DOHH2 (cell line): Measurements from ENCODE around the gene KRTAP10-1.

ENCODE experiments used
- H3F3A ChIP-seq: fragments of 200-600 bp; sonication (generic), shearing (Covaris generic); 2 replicates; pipeline ENCODE4 v1.6.0; 2016; ENCODE audit warnings: antibody characterized with exemption, mild to moderate bottlenecking; ENCODE audit not compliant: control insufficient read depth, insufficient read depth
- H3K27ac ChIP-seq: fragments of 200-600 bp; sonication (generic); 2 replicates; pipeline ENCODE4 v1.5.1; 2014; ENCODE audit warnings: low read depth, mild to moderate bottlenecking, low read length, moderate library complexity
- H3K27me3 ChIP-seq: fragments of 200-600 bp; sonication (generic); 2 replicates; pipeline ENCODE4 v1.6.1; 2014; ENCODE audit warnings: mild to moderate bottlenecking, low read length, mixed read lengths; ENCODE audit not compliant: control insufficient read depth
- H3K36me3 ChIP-seq: fragments of 200-600 bp; sonication (generic); 2 replicates; pipeline ENCODE4 v1.6.1; 2014; ENCODE audit warnings: mild to moderate bottlenecking, low read length, moderate library complexity, mixed read lengths; ENCODE audit not compliant: control insufficient read depth
- H3K4me1 ChIP-seq: fragments of 200-600 bp; sonication (generic); 2 replicates; pipeline ENCODE4 v1.6.1; 2014; ENCODE audit warnings: mild to moderate bottlenecking, low read length, mixed read lengths; ENCODE audit not compliant: control insufficient read depth
- H3K4me2 ChIP-seq: fragments of 200-600 bp; sonication (generic); 2 replicates; pipeline ENCODE4 v1.6.0; 2014; ENCODE audit warnings: mild to moderate bottlenecking, low read length, moderate library complexity
- H3K4me3 ChIP-seq: fragments of 200-600 bp; sonication (generic); 2 replicates; pipeline ENCODE4 v1.5.1; 2014; ENCODE audit warnings: mild to moderate bottlenecking, low read length, mixed read lengths
- H3K79me2 ChIP-seq: fragments of 200-600 bp; sonication (generic); 2 replicates; pipeline ENCODE4 v1.6.1; 2014; ENCODE audit warnings: mild to moderate bottlenecking, low read length, mixed read lengths; ENCODE audit not compliant: control insufficient read depth
- H3K9me2 ChIP-seq: fragments of 200-600 bp; sonication (generic); replicated peaks from 2 replicates; pipeline ENCODE4 v1.6.1; 2014; ENCODE audit warnings: mild to moderate bottlenecking, low read length, mixed read lengths; ENCODE audit not compliant: control insufficient read depth
- H3K9me3 ChIP-seq: fragments of 200-600 bp; sonication (generic); 2 replicates; pipeline ENCODE4 v1.6.1; 2014; ENCODE audit warnings: antibody characterized with exemption, low read length, mixed read lengths; ENCODE audit not compliant: control insufficient read depth, insufficient read depth
- H4K20me1 ChIP-seq: fragments of 200-600 bp; sonication (generic); 2 replicates; pipeline ENCODE4 v1.6.0; 2014; ENCODE audit warnings: low read depth, mild to moderate bottlenecking, antibody characterized with exemption, low read length, moderate library complexity; ENCODE audit not compliant: control insufficient read depth, insufficient read depth
- EZH2phosphoT487 ChIP-seq: fragments of 200-600 bp; sonication (generic); IDR thresholded peaks from 2 replicates; pipeline ENCODE4 v1.6.1; 2017; ENCODE audit warnings: borderline replicate concordance, mild to moderate bottlenecking, antibody characterized with exemption, low read length, moderate library complexity, mixed read lengths
- TF ChIP-seq, protein P1 (sequence below): fragments of 200-600 bp; sonication (generic); IDR thresholded peaks from one replicate; pipeline ENCODE4 v1.5.1; 2014; ENCODE audit warnings: antibody characterized with exemption, mild to moderate bottlenecking, low read depth, low read length; ENCODE audit not compliant: poor library complexity, severe bottlenecking

KRTAP10-1 gene

DNA sequence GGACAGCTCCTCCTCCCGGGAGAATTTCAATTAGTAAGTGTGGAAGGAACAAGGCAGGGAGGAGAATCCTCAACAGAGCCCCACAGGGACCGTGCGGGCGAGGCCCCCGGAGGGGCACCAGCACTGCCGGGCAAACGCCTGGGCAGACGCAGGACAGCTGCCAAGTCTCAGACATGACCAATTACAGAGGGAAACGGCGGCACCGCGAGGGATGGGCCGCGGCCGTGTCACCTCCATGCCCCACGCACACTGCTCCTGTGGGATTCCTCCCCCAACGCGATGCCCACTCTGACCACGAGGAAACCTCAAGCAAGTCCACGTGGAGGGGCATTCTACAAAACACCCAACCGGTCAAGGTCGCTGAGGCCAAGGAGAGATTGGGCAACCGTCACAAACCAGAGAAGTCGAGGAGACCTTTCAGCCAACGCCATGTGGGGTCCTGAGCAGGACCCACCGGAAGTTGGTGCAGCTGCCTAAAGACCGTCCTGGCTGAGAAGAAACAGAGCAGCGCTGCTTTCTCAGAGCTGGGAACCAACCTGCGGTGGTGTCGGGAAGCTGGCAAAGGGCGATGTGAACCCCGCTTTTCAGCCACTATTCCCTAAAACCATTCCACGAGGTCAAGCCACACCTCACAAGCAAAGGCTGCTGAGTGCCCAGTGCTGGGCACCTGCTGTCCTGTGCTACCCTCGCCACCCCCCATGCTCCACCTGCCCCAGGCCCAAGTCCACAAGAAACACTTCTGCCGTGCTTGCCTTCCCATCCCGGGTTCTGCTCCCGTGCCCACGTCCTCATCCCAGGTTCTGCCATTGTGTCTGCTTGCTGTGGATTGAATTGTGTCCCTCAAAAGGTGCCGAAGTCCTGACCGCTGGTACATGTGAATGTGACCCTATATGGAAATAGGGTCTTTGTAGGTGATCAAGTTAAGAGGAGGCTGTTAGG lies 32.1 kb upstream of the KRTAP10-1 start:
- H3K9me3 ChIP-seq, result no peaks in the 10 kb centered on the region
- H3K4me1 ChIP-seq, result no peaks in the 10 kb centered on the region
- H3K79me2 ChIP-seq, result no peaks in the 10 kb centered on the region
- H3K9me2 ChIP-seq, result no peaks in the 10 kb centered on the region
- H3F3A ChIP-seq, result no peaks in the 10 kb centered on the region
- no peak for TF ChIP-seq EZH2phosphoT487
- TF ChIP-seq, protein P1, sequence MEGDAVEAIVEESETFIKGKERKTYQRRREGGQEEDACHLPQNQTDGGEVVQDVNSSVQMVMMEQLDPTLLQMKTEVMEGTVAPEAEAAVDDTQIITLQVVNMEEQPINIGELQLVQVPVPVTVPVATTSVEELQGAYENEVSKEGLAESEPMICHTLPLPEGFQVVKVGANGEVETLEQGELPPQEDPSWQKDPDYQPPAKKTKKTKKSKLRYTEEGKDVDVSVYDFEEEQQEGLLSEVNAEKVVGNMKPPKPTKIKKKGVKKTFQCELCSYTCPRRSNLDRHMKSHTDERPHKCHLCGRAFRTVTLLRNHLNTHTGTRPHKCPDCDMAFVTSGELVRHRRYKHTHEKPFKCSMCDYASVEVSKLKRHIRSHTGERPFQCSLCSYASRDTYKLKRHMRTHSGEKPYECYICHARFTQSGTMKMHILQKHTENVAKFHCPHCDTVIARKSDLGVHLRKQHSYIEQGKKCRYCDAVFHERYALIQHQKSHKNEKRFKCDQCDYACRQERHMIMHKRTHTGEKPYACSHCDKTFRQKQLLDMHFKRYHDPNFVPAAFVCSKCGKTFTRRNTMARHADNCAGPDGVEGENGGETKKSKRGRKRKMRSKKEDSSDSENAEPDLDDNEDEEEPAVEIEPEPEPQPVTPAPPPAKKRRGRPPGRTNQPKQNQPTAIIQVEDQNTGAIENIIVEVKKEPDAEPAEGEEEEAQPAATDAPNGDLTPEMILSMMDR, result no peak
- H3K36me3 ChIP-seq, result no peaks in the 10 kb centered on the region
- H3K27me3 ChIP-seq, result no peaks in the 10 kb centered on the region
- no peak overlapping the region for H3K27ac ChIP-seq
- no peaks in the 10 kb centered on the region for H4K20me1 ChIP-seq
- H3K4me3 ChIP-seq, result no peak overlapping the region
- H3K4me2 ChIP-seq, result no peak overlapping the region

DNA sequence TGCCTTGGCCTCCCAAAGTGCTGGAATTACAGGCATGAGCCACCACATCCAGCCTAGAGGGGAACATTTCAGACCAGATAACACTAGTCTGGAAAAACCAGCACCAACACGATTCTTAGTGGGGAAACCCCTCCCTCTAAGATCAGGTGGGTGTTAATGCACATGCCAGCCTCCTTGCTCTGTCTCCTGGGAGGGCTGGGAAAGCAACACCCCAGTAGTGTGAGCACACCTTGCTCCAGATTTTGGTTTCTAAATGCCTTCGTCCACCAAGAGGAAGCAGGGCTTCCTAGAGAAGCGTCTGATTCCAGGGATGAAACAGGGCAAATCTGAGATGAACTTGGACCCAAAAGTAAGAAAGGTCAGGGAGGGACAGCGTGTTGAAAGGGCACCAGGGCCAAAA lies 31.3 kb upstream of the KRTAP10-1 start:
- H3F3A ChIP-seq, result no peaks in the 10 kb centered on the region
- no peaks in the 10 kb centered on the region for H3K4me1 ChIP-seq
- no peak overlapping the region for H3K4me3 ChIP-seq
- no peaks in the 10 kb centered on the region for H3K79me2 ChIP-seq
- no peaks in the 10 kb centered on the region for H3K36me3 ChIP-seq
- H3K27me3 ChIP-seq, result no peaks in the 10 kb centered on the region
- no peaks in the 10 kb centered on the region for H3K9me2 ChIP-seq
- H3K4me2 ChIP-seq, result no peak overlapping the region
- no peak overlapping the region for H3K27ac ChIP-seq
- H3K9me3 ChIP-seq, result no peaks in the 10 kb centered on the region
- H4K20me1 ChIP-seq, result no peaks in the 10 kb centered on the region
- TF ChIP-seq, protein P1, result no peak
- TF ChIP-seq EZH2phosphoT487, result no peak

GRCh38 chr21:44569861-44570517 lies 30.0 kb upstream of the KRTAP10-1 start:
- no peaks in the 10 kb centered on the region for H3K79me2 ChIP-seq
- no peaks in the 10 kb centered on the region for H3K27me3 ChIP-seq
- no peaks in the 10 kb centered on the region for H3K36me3 ChIP-seq
- H3F3A ChIP-seq, result no peaks in the 10 kb centered on the region
- no peak overlapping the region for H3K4me2 ChIP-seq
- H4K20me1 ChIP-seq, result no peaks in the 10 kb centered on the region
- TF ChIP-seq, protein P1, result no peak
- no peak for TF ChIP-seq EZH2phosphoT487
- no peak overlapping the region for H3K4me3 ChIP-seq
- no peaks in the 10 kb centered on the region for H3K9me2 ChIP-seq
- H3K27ac ChIP-seq, result no peak overlapping the region
- no peaks in the 10 kb centered on the region for H3K4me1 ChIP-seq
- no peaks in the 10 kb centered on the region for H3K9me3 ChIP-seq
